Fibroblast of lung (primary cell): ENCODE results near the gene ADRM1. TPM values are rescaled to one million over a fixed set of nuclear protein-coding genes. Genes with fewer than 3 reads are reported as not detected.

ENCODE experiments used
- DNase-seq, 2 donors: peaks; one replicate each; pipeline versions ENCODE4 v3.0.0 to v3.0.0-alpha.2; 2010; ENCODE audit warnings: low read depth in 2 of 2
- H2AFZ ChIP-seq: 2 replicates; pipeline ENCODE4 v1.5.1; 2012; ENCODE audit warnings: low read length, control low read depth, inconsistent platforms
- H3K27ac ChIP-seq: 2 replicates; pipeline ENCODE4 v1.5.1; 2011; ENCODE audit warnings: low read length, control low read depth; ENCODE audit not compliant: insufficient read depth
- H3K27me3 ChIP-seq: 2 replicates; pipeline ENCODE4 v1.5.1; 2011; ENCODE audit warnings: mild to moderate bottlenecking, low read length; ENCODE audit not compliant: control insufficient read depth, insufficient read depth
- H3K36me3 ChIP-seq: 2 replicates; pipeline ENCODE4 v1.5.1; 2011; ENCODE audit warnings: low read length; ENCODE audit not compliant: control insufficient read depth, insufficient read depth
- H3K4me1 ChIP-seq: 2 replicates; pipeline ENCODE4 v1.5.1; 2011; ENCODE audit warnings: low read length; ENCODE audit not compliant: control insufficient read depth, insufficient read depth; ENCODE audit errors: extremely low read depth
- H3K4me2 ChIP-seq: 2 replicates; pipeline ENCODE4 v1.5.1; 2011; ENCODE audit warnings: low read length, control low read depth; ENCODE audit not compliant: insufficient read depth; ENCODE audit errors: extremely low read depth
- H3K4me3 ChIP-seq, 4 experiments: fragments of 200-600 bp in 1 of 4; sonication (generic) in 1 of 4; replicated peaks in 1 of 4; 2 replicates each; pipeline ENCODE4 v1.5.1; 2011 to 2016; ENCODE audit warnings: low read length in 4 of 4, low read depth in 3 of 4, mild to moderate bottlenecking in 3 of 4, control low read depth in 2 of 4, inconsistent platforms in 1 of 4, mixed read lengths in 1 of 4; ENCODE audit not compliant: insufficient read depth in 1 of 4; ENCODE audit errors: control extremely low read depth in 1 of 4
- H3K79me2 ChIP-seq: 2 replicates; pipeline ENCODE4 v1.5.1; 2012; ENCODE audit warnings: mild to moderate bottlenecking, low read length, inconsistent platforms; ENCODE audit not compliant: control insufficient read depth, insufficient read depth
- H3K9ac ChIP-seq: 2 replicates; pipeline ENCODE4 v1.5.1; 2011; ENCODE audit warnings: mild to moderate bottlenecking, low read length, control low read depth; ENCODE audit not compliant: insufficient read depth
- H3K9me3 ChIP-seq: 2 replicates; pipeline ENCODE4 v1.5.1; 2012; ENCODE audit warnings: low read depth, low read length; ENCODE audit not compliant: control insufficient read depth, insufficient read depth
- H4K20me1 ChIP-seq: 2 replicates; pipeline ENCODE4 v1.5.1; 2011; ENCODE audit warnings: low read length; ENCODE audit not compliant: control insufficient read depth, insufficient read depth; ENCODE audit errors: extremely low read depth
- EZH2 ChIP-seq: IDR thresholded peaks from 2 replicates; pipeline ENCODE4 v1.5.1; 2012; ENCODE audit warnings: low read length, control low read depth, mild to moderate bottlenecking; ENCODE audit errors: missing control alignments
- polyA plus RNA-seq, 2 donors: library from polyadenylated mRNA; depleted of rRNA in 1 of 2; stranded (reverse) in 1 of 2; unstranded in 1 of 2; fragments of >200 nt; gene quantifications; 2 replicates each; pipeline ENCODE4 v1.2.1, GENCODE V29; 2011 to 2012; ENCODE audit warnings: missing spikeins in 1 of 2
- total RNA-seq: library from RNA; depleted of rRNA; stranded (reverse); fragments of >200 nt; gene quantifications from 2 replicates; pipeline ENCODE4 v1.2.1, GENCODE V29; 2014
- TF ChIP-seq, protein P1 (sequence below), 2 donors: IDR thresholded peaks in 1 of 2; conservative IDR thresholded peaks in 1 of 2; 1 replicate in 1 of 2; 2 replicates in 1 of 2; pipeline ENCODE4 v1.5.1; 2011 to 2012; ENCODE audit warnings: low read length in 2 of 2, control low read depth in 1 of 2, inconsistent platforms in 1 of 2, low read depth in 1 of 2, mild to moderate bottlenecking in 1 of 2

ADRM1 gene
- total and polyA plus RNA-seq, 2 donors (not counting 1 experiment from before 2014, with no cell fraction given): 41.2 to 71.3 TPM

DNA sequence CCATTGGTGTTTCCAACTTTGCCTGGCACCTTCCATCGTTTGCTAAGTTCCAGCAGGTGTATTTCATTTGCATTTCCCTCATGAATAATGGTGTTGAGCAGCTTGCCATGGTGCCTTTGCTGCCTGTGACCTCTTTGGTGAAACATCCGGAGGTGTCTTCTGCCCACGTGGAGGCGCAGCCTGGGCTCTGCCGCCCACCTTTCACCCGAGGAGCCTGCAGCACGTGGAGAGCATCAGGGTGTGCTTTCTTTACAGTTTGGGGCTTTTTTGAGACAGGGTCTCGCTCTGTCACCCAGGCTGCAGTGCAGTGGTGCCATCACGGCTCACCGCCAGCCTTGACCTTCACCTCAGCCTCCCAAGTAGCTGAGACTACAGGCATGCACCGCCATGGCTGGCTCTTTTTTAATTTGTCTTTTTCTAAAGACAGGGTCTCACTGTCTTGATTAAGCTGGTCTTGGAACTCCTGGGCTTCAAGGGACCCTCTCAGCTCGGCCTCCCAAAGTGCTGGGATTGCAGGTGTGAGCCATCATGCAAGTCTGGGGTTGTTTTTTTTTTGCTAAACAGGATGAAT, 3.0 kb upstream of the ADRM1 start:
- H3K4me1 ChIP-seq: peaks cover 4% of the 10 kb centered on the region
- H3K27me3 ChIP-seq: no peaks in the 10 kb centered on the region
- H3K36me3 ChIP-seq: peaks cover 2% of the 10 kb centered on the region
- TF ChIP-seq, protein P1, sequence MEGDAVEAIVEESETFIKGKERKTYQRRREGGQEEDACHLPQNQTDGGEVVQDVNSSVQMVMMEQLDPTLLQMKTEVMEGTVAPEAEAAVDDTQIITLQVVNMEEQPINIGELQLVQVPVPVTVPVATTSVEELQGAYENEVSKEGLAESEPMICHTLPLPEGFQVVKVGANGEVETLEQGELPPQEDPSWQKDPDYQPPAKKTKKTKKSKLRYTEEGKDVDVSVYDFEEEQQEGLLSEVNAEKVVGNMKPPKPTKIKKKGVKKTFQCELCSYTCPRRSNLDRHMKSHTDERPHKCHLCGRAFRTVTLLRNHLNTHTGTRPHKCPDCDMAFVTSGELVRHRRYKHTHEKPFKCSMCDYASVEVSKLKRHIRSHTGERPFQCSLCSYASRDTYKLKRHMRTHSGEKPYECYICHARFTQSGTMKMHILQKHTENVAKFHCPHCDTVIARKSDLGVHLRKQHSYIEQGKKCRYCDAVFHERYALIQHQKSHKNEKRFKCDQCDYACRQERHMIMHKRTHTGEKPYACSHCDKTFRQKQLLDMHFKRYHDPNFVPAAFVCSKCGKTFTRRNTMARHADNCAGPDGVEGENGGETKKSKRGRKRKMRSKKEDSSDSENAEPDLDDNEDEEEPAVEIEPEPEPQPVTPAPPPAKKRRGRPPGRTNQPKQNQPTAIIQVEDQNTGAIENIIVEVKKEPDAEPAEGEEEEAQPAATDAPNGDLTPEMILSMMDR (conservative IDR thresholded peaks at IDR 0.05 in 1 of 2, IDR thresholded peaks at IDR 0.05 in 1 of 2; ENCODE audit: low read depth in 1 of 2, low read length in 2 of 2): no peak
- no peak for TF ChIP-seq EZH2
- no peak overlapping the region for H3K27ac ChIP-seq
- H3K9ac ChIP-seq: no peak overlapping the region
- peaks cover 17% of the 10 kb centered on the region for H3K79me2 ChIP-seq
- no peak overlapping the region for H3K4me3 ChIP-seq
- H3K4me2 ChIP-seq: no peak overlapping the region
- DNase-seq: no peak
- no peaks in the 10 kb centered on the region for H4K20me1 ChIP-seq
- H2AFZ ChIP-seq: no peak overlapping the region
- H3K9me3 ChIP-seq: no peaks in the 10 kb centered on the region

DNA sequence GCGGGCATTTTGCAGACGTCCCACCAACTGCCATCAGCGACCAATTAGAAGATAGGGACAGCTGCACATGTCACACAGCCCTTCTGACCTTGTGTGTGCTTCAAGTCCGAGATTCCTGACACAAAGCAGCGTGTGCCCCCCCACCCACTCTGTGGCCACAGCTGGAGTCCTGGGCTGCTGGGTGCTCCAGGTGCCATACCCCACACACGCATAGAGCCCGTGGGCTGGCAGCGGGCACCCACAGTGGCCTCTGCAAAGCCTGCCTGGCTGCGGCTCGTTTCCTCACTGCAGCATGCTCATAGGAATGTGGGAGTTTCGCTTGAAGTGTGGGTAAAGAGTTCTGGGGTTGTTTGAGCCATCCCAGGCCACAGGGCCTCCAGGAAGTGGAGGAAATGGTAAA, 2.5 kb upstream of the ADRM1 start:
- no peak for TF ChIP-seq EZH2
- TF ChIP-seq, protein P1 (conservative IDR thresholded peaks at IDR 0.05 in 1 of 2, IDR thresholded peaks at IDR 0.05 in 1 of 2; ENCODE audit: low read depth in 1 of 2, low read length in 2 of 2): no peak
- Histone ChIP-seq H4K20me1 (no peaks in the 10 kb centered on the region), H3K9ac (no peak overlapping the region), H3K27me3 (no peaks in the 10 kb centered on the region), H3K4me3 (no peak overlapping the region), H3K27ac (no peak overlapping the region), H3K9me3 (no peaks in the 10 kb centered on the region), H2AFZ (no peak overlapping the region), H3K4me1 (peaks cover 4% of the 10 kb centered on the region), H3K36me3 (peaks cover 2% of the 10 kb centered on the region), H3K4me2 (no peak overlapping the region), H3K79me2 (peaks cover 23% of the 10 kb centered on the region)
- DNase-seq: no peak

DNA sequence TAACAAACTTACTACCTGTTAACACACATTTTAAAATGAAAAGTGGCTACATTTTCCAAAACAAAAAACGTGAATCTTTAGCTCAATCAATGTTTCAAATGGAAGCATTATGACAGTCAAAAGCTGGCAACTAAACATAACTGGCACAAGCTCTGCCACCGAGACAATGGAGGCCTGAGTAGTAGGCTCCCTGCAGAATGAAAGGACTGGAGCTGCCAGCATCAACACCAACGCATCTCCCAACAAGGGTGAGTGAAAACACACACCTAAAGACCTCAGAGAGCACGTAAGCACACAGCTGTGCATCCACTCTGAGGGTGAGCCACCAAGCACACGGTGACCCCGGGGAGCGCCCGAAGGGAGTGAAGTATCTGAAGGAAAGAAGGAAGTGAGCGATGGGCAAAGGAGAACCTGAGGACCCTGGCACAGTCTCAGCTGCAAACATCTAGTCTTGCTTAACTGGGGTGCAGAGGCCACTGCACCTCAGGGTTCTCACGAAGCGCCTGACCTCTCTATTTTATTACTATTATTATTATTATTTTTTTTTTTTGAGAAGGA, 1.6 kb upstream of the ADRM1 start:
- Histone ChIP-seq H3K79me2 (peaks cover 31% of the 10 kb centered on the region), H3K4me2 (no peak overlapping the region), H3K27me3 (no peaks in the 10 kb centered on the region), H3K4me1 (peaks cover 4% of the 10 kb centered on the region), H4K20me1 (peaks cover 3% of the 10 kb centered on the region), H3K36me3 (peaks cover 8% of the 10 kb centered on the region), H3K9me3 (no peaks in the 10 kb centered on the region), H3K4me3 (no peak overlapping the region), H3K27ac (no peak overlapping the region), H2AFZ (no peak overlapping the region), H3K9ac (no peak overlapping the region)
- no peak for DNase-seq
- TF ChIP-seq EZH2: no peak
- TF ChIP-seq, protein P1 (conservative IDR thresholded peaks at IDR 0.05 in 1 of 2, IDR thresholded peaks at IDR 0.05 in 1 of 2; ENCODE audit: low read depth in 1 of 2, low read length in 2 of 2): no peak
